SK-MEL-5 (cell line): ENCODE results near the gene NTMT1. TPM values are rescaled to one million over a fixed set of nuclear protein-coding genes. Genes with fewer than 3 reads are reported as not detected.
"Not testable (repeated sequence)": the region's sequence is repeated elsewhere in the genome, so short reads cannot be mapped to it uniquely, and the experiment has no call there.

Experiments
- DNase-seq: peaks from one replicate; pipeline ENCODE4 v3.0.0-alpha.2; 2016; ENCODE audit warnings: low read depth, low spot score
- in situ Hi-C: cut with HindIII; loops from 2 replicates; pipeline ENCODE4 v1.10.0; 2016; ENCODE audit warnings: low sequenced_read_pairs, high pct_unique_total_duplicates, low pct_unique_long_range_greater_than_20kb
- total RNA-seq: library from RNA; depleted of rRNA; stranded (reverse); fragments of >200 nt; shearing (Covaris generic); gene quantifications from 2 replicates; pipeline ENCODE4 v1.2.3, GENCODE V29; 2014

Gene NTMT1
- total RNA-seq, 1 experiment from 2014 or later: 35.7 TPM

- in situ Hi-C loops: no loop called here
- DNase-seq: no peak
These were observed 30.9 kb downstream of the NTMT1 start for GRCh38 chr9:129656795-129657390.

GRCh38 chr9:129661029-129661428, 35.1 kb downstream of the NTMT1 start:
- in situ Hi-C loops: no loop called here

GRCh38 chr9:129662239-129662638, 36.3 kb downstream of the NTMT1 start:
- DNase-seq, in situ Hi-C loops: not testable (repeated sequence)

More at GRCh38 chr9:129661029-129661428, 35.1 kb downstream of the NTMT1 start:
- DNase-seq: no peak

- no peak for DNase-seq
- in situ Hi-C loops: no loop called here
These were observed 38.9 kb downstream of the NTMT1 start for GRCh38 chr9:129664746-129665388.

GRCh38 chr9:129665389-129665775, 39.4 kb downstream of the NTMT1 start, which contains the start of gene PRRX2:
Gene PRRX2, plus strand, starts transcription at chr9:129665647. Its CDS starts 221 bp downstream, at chr9:129665868.
- in situ Hi-C loops: no loop called here
- no peak for DNase-seq

GRCh38 chr9:129665814-129666520, 40.0 kb downstream of the NTMT1 start:
- in situ Hi-C loops: no loop called here
- no peak for DNase-seq

- in situ Hi-C loops: no loop called here
- no peak for DNase-seq
These were observed 40.6 kb downstream of the NTMT1 start for GRCh38 chr9:129666575-129666974.

GRCh38 chr9:129667378-129667777, 41.4 kb downstream of the NTMT1 start:
- in situ Hi-C loops: no loop called here

GRCh38 chr9:129667850-129668249, 41.9 kb downstream of the NTMT1 start:
- in situ Hi-C loops: no loop called here
- no peak for DNase-seq

More at GRCh38 chr9:129667378-129667777, 41.4 kb downstream of the NTMT1 start:
- no peak for DNase-seq

- no peak for DNase-seq
- in situ Hi-C loops: no loop called here
These were observed 43.3 kb downstream of the NTMT1 start for GRCh38 chr9:129669141-129669718.

GRCh38 chr9:129669946-129670345, 44.0 kb downstream of the NTMT1 start:
- in situ Hi-C loops: no loop called here
- no peak for DNase-seq

GRCh38 chr9:129671065-129671464, 45.1 kb downstream of the NTMT1 start:
- in situ Hi-C loops: no loop called here
- DNase-seq: no peak

GRCh38 chr9:129671519-129671918, 45.6 kb downstream of the NTMT1 start:
- no peak for DNase-seq
- in situ Hi-C loops: no loop called here

GRCh38 chr9:129672702-129673101, 46.7 kb downstream of the NTMT1 start:
- in situ Hi-C loops: no loop called here
- no peak for DNase-seq

- in situ Hi-C loops: no loop called here
- no peak for DNase-seq
These were observed 47.6 kb downstream of the NTMT1 start for GRCh38 chr9:129673602-129674001.

- in situ Hi-C loops: no loop called here
- DNase-seq: no peak
These were observed 48.3 kb downstream of the NTMT1 start for GRCh38 chr9:129674229-129674628.

GRCh38 chr9:129675620-129676019, 49.7 kb downstream of the NTMT1 start:
- in situ Hi-C loops: no loop called here
- no peak for DNase-seq

GRCh38 chr9:129676287-129676686, 50.3 kb downstream of the NTMT1 start:
- DNase-seq: no peak
- in situ Hi-C loops: no loop called here
